Embryonic facial prominence (tissue), 1 donor: ENCODE measurements around the gene XYLB.

ENCODE experiments used
- DNase-seq: peaks from one replicate; pipeline ENCODE4 v3.0.0-alpha.2; 2016; ENCODE audit errors: extremely low spot score

Gene XYLB

GRCh38 chr3:38454884-38455638 is 108.5 kb downstream of the XYLB start:
- DNase-seq, result no peak

- no peak for DNase-seq
Measured at GRCh38 chr3:38455639-38456430, 109.2 kb downstream of the XYLB start.

GRCh38 chr3:38457111-38458003 is 110.8 kb downstream of the XYLB start:
- no peak for DNase-seq

GRCh38 chr3:38458796-38459498 is 112.4 kb downstream of the XYLB start:
- no peak for DNase-seq

GRCh38 chr3:38459499-38460048 is 113.0 kb downstream of the XYLB start:
- DNase-seq, result no peak

- DNase-seq, result no peak
Measured at GRCh38 chr3:38460377-38461270, 114.0 kb downstream of the XYLB start.
